ENCODE results near the gene DACH1. TPM values are rescaled to one million over a fixed set of nuclear protein-coding genes. Genes with fewer than 3 reads are reported as not detected.
"Not testable (repeated sequence)": the region's sequence is repeated elsewhere in the genome, so short reads cannot be mapped to it uniquely, and the experiment has no call there.

DACH1 gene
- total RNA-seq, 1 donor from 2014 or later, result not detected

GRCh38 chr13:71853725-71854124, 13.3 kb downstream of the DACH1 start:
- no peak overlapping the region for H3K4me3 ChIP-seq (ENCODE audit: low read depth, low read length)
- no peak for DNase-seq (ENCODE audit: low read depth)
- no peaks in the 10 kb centered on the region for H3K36me3 ChIP-seq (ENCODE audit: control insufficient read depth, insufficient read depth, low read length)
- no peak for TF ChIP-seq CTCF (IDR thresholded peaks at IDR 0.05; ENCODE audit: insufficient read depth, low read length, severe bottlenecking)
- no peak for FAIRE-seq
- no peaks in the 10 kb centered on the region for H3K27me3 ChIP-seq (ENCODE audit: control insufficient read depth, insufficient read depth, low read length)

DNA sequence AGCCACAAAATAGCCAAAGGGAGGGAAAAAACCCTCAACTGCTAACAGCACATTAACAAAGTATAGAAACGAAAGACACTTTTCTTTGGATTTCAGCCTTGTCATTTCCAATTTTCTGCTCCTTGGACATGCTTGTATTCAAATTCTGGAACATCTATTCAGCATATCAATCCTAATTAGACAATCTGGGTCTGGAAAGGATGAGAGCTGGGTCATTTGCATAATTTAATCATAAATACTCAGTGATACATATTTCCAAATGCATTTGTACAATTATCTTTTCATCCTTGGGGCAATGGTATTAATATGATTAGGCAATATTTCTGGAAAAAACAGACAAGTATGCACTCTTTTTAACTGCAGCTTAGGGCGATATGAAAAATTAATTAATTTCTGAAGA, 14.3 kb downstream of the DACH1 start:
- FAIRE-seq (no peak), DNase-seq (ENCODE audit: low read depth) (no peak)
- no peaks in the 10 kb centered on the region for H3K36me3 ChIP-seq (ENCODE audit: control insufficient read depth, insufficient read depth, low read length)
- no peak for TF ChIP-seq CTCF (IDR thresholded peaks at IDR 0.05; ENCODE audit: insufficient read depth, low read length, severe bottlenecking)
- H3K27me3 ChIP-seq (ENCODE audit: control insufficient read depth, insufficient read depth, low read length), result no peaks in the 10 kb centered on the region
- H3K4me3 ChIP-seq (ENCODE audit: low read depth, low read length), result no peak overlapping the region

GRCh38 chr13:71851498-71852409, 15.2 kb downstream of the DACH1 start:
- Histone ChIP-seq H3K27me3 (ENCODE audit: control insufficient read depth, insufficient read depth, low read length) (no peaks in the 10 kb centered on the region), H3K36me3 (ENCODE audit: control insufficient read depth, insufficient read depth, low read length) (no peaks in the 10 kb centered on the region), H3K4me3 (ENCODE audit: low read depth, low read length) (no peak overlapping the region)
- DNase-seq (ENCODE audit: low read depth), result no peak
- peak; percentile 32 for FAIRE-seq
- no peak for TF ChIP-seq CTCF (IDR thresholded peaks at IDR 0.05; ENCODE audit: insufficient read depth, low read length, severe bottlenecking)

DNA sequence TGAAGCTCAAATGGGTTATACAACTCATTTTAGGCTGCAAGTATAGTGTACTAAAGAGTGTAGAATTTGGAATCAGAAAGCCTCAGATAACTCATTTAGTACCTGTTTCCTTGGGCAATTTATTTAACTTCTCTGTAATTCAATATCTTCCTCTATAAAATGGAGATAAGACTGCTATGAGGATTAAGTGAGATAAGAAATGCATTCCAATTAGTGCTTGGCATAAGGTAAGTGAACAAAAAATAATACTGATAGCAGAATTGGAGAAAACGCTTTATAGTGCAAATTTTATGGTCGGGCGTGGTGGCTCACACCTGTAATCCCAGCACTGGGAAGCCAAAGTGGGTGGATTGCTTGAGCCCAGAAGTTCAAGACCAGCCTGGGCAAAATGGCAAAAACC, 25.0 kb downstream of the DACH1 start:
- Histone ChIP-seq H3K4me3 (ENCODE audit: low read depth, low read length) (no peak overlapping the region), H3K36me3 (ENCODE audit: control insufficient read depth, insufficient read depth, low read length) (no peaks in the 10 kb centered on the region), H3K27me3 (ENCODE audit: control insufficient read depth, insufficient read depth, low read length) (no peaks in the 10 kb centered on the region)
- FAIRE-seq (no peak), DNase-seq (ENCODE audit: low read depth) (no peak)
- TF ChIP-seq CTCF (IDR thresholded peaks at IDR 0.05; ENCODE audit: insufficient read depth, low read length, severe bottlenecking), result no peak

GRCh38 chr13:71838842-71839241, 28.2 kb downstream of the DACH1 start:
- TF ChIP-seq CTCF (IDR thresholded peaks at IDR 0.05; ENCODE audit: insufficient read depth, low read length, severe bottlenecking), result no peak
- H3K36me3 ChIP-seq (ENCODE audit: control insufficient read depth, insufficient read depth, low read length), result no peaks in the 10 kb centered on the region
- DNase-seq (ENCODE audit: low read depth) (peak; percentile 2), FAIRE-seq (no peak)
- H3K27me3 ChIP-seq (ENCODE audit: control insufficient read depth, insufficient read depth, low read length), result no peaks in the 10 kb centered on the region
- no peak overlapping the region for H3K4me3 ChIP-seq (ENCODE audit: low read depth, low read length)

DNA sequence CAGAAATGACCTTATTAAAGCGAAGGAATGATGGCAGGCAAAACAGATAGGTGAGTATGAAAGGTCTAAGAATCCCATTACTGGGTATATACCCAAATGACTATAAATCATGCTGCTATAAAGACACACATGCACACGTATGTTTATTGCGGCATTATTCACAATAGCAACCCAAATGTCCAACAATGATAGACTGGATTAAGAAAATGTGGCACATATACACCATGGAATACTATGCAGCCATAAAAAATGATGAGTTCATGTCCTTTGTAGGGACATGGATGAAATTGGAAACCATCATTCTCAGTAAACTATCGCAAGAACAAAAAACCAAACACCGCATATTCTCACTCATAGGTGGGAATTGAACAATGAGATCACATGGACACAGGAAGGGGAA, 29.4 kb downstream of the DACH1 start:
- FAIRE-seq; H3K4me3 ChIP-seq (ENCODE audit: low read depth, low read length): not testable (repeated sequence)

More for the DNA sequence above, 29.4 kb downstream of the DACH1 start:
- H3K27me3 ChIP-seq (ENCODE audit: control insufficient read depth, insufficient read depth, low read length); DNase-seq (ENCODE audit: low read depth); H3K36me3 ChIP-seq (ENCODE audit: control insufficient read depth, insufficient read depth, low read length): not testable (repeated sequence)

Data from bronchial epithelial cell (primary cell).